Neuron (in vitro differentiated cells): ENCODE measurements around the gene GJB3.
"Not testable (repeated sequence)": the region's sequence is repeated elsewhere in the genome, so short reads cannot be mapped to it uniquely, and the experiment has no call there.

ENCODE experiments used
- H2AFZ ChIP-seq: one replicate; pipeline ENCODE4 v1.6.1; 2013; ENCODE audit warnings: low read depth, mild to moderate bottlenecking, inconsistent platforms, low read length, moderate library complexity
- H3K27me3 ChIP-seq: one replicate; pipeline ENCODE4 v1.6.1; 2013; ENCODE audit warnings: low read length; ENCODE audit not compliant: insufficient read depth
- H3K36me3 ChIP-seq: one replicate; pipeline ENCODE4 v1.6.1; 2013; ENCODE audit warnings: low read length; ENCODE audit not compliant: insufficient read depth
- H3K4me1 ChIP-seq: one replicate; pipeline ENCODE4 v1.6.1; 2013; ENCODE audit warnings: low read length; ENCODE audit not compliant: insufficient read depth
- H3K4me3 ChIP-seq: 2 replicates; pipeline ENCODE4 v1.5.1; 2013; ENCODE audit warnings: mild to moderate bottlenecking, low read length, moderate library complexity
- H3K9me3 ChIP-seq: one replicate; pipeline ENCODE4 v1.6.1; 2013; ENCODE audit warnings: low read length

GJB3 gene

DNA sequence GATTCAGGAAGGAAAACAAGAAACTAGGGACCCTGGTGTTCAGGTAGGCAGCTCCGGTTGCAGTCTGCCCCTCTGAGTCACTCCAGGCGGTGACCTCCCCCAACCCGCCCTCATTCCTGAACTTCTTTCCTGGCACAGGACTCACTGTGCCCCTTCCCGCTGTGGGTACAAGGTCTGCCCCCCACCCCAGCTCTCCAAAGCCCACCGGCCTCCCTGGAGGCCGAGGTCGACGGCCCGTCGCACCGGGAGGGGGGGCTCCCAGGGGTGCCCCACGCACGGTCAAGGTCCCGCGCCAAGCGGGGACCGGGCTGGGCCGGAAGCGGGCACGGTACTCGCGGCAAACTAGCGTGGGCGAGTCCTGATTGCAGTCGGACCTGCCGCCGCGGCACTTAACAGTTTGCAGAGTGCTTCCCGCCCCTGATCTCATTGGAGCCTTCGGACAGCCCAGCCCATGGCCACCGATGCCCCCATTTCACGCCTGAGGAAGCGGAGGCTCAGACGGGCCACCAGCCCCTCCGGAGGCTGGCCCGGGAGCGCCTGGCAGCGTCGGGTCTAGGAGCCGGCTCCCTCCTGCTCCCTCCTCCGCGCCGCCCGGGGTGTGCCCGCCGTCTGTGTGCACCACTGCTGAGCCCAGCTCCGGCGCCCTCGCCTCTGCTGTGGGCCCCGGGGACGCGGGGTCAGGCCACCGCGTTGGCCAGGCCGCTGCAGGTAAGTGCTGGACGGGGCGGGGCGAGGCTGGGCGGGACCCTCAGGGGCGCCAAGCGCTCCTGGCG, at the start of gene GJB3:
Gene GJB3 (plus strand): TSS at position 144 of the 773 bp plus-strand sequence. CDS start 3,549 bp downstream, outside the sequence.
- peaks cover 52% of the 10 kb centered on the region for H3K27me3 ChIP-seq

DNA sequence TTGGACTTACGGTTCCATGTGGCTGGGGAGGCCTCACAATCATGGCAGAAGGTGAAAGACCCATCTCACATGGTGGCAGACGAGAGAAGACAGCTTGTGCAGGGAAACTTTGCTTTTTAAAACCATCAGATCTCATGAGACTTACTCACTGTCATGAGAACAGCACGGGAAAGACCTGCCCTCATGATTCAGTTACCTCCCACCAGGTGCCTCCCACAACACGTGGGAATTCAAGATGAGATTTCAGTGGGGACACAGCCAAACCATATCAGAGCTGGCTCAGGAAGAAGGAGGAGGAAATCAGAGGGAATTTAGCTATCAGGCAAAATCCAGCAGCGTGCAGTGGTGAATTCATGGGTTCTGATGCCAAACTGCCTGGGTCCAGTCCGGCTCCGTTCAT, 48.2 kb upstream of the GJB3 start:
- H3K4me1 ChIP-seq, H2AFZ ChIP-seq, H3K4me3 ChIP-seq, H3K36me3 ChIP-seq, H3K9me3 ChIP-seq, H3K27me3 ChIP-seq: not testable (repeated sequence)

More for the DNA sequence above, at the start of gene GJB3:
- Histone ChIP-seq H3K36me3 (no peaks in the 10 kb centered on the region), H3K4me1 (no peaks in the 10 kb centered on the region), H3K9me3 (no peaks in the 10 kb centered on the region), H2AFZ (no peak within 1 kb of the TSS), H3K4me3 (no peak within 1 kb of the TSS)

DNA sequence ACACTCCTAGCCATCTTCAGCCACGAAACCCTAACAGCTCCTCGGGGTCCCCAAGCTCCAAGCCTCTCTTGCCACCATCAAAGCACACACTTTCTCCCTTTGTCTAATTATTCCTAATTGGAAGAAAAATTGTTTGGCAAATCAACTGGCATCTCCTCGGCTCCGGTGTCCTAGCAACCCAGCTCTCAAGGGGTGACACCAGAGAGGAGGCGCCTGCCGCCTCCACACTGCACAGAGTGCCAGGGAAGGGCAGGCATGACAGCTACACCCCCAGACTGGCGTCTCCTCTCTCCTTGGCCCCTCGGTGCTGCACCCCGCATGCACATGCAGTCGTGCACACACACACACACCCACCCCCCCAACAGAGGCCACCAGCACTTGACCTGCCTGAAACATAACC, 44.3 kb upstream of the GJB3 start:
- Histone ChIP-seq H3K36me3 (no peaks in the 10 kb centered on the region), H2AFZ (no peak overlapping the region), H3K27me3 (peaks cover 2% of the 10 kb centered on the region), H3K9me3 (no peaks in the 10 kb centered on the region), H3K4me1 (no peaks in the 10 kb centered on the region), H3K4me3 (no peak overlapping the region)

DNA sequence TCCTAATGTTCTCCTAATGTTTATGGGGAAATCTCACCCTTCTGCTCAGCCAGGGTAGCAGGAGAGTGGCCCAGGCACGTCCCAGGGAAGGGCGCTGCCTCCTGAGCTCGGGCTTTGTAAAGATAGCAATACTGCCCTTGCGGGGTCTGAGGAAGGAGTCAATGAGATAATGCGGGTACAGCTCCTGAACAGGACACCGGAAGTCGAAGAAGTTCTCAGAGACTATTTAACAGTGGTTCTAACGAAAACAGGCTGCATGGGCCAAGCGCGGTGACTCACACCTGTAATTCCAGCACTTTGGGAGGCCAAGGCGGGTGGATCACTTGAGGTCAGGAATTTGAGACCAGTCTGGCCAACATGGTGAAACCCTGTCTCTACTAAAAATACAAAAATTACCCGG, 43.8 kb upstream of the GJB3 start:
- not testable (repeated sequence) for H2AFZ ChIP-seq, H3K36me3 ChIP-seq, H3K4me1 ChIP-seq, H3K9me3 ChIP-seq, H3K4me3 ChIP-seq, H3K27me3 ChIP-seq

DNA sequence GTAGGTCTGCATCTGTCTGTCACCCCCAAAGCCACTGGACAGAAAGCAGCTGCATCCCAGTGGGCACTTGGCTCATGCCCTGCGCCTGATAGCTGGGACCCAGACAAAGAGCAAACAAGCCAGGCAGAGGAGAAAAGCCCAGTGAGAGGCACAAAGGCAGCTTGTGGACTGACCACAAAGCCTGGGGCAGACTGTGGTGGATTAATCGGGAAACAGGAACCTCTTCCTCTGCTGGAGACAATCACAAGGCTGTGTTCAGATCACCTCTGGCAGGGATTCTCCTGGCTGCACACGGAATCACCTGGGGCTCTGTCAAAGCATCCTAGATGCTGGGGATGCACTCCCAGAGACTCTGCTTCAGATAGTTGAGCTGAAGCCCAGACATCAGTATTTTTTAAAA, 41.4 kb upstream of the GJB3 start:
- Histone ChIP-seq H2AFZ (no peak overlapping the region), H3K9me3 (no peaks in the 10 kb centered on the region), H3K36me3 (no peaks in the 10 kb centered on the region), H3K27me3 (peaks cover 7% of the 10 kb centered on the region), H3K4me1 (no peaks in the 10 kb centered on the region), H3K4me3 (no peak overlapping the region)

DNA sequence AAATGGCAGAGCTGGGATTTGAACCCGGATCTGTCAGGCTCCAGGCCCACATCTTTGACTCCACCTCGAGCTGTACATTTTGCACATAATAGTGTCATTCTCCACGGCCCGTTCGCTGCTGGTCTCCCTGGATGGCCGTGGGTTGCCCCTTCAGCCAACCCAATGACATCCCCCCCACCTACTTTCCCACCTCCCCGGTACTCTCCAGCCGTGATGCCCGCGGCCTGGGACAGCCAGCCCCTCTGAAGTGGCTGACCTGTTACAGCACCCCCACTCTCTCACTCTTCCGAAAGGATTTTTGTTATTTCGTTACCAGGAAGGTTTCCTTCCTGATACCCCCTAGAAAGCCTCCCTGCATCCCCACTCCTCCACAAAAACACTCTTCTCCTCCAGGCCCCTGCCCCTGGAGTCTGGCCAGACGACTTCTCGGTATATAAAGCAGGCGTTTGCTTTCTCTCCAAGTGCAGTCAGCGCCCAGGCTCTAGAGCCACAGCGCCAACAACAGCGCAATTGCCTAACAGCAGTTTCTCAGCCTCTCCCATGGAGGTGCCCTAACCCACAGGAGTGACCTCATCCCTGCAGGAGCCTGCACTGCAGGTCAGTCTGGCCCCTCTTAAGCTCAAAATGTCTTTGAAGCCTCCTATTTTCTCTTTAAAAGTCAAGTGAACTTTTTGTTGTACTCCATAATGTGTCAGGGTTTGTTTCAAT, 40.7 kb upstream of the GJB3 start:
- Histone ChIP-seq H3K9me3 (no peaks in the 10 kb centered on the region), H3K36me3 (no peaks in the 10 kb centered on the region), H3K4me3 (no peak overlapping the region), H3K27me3 (peaks cover 14% of the 10 kb centered on the region), H2AFZ (no peak overlapping the region), H3K4me1 (no peaks in the 10 kb centered on the region)

DNA sequence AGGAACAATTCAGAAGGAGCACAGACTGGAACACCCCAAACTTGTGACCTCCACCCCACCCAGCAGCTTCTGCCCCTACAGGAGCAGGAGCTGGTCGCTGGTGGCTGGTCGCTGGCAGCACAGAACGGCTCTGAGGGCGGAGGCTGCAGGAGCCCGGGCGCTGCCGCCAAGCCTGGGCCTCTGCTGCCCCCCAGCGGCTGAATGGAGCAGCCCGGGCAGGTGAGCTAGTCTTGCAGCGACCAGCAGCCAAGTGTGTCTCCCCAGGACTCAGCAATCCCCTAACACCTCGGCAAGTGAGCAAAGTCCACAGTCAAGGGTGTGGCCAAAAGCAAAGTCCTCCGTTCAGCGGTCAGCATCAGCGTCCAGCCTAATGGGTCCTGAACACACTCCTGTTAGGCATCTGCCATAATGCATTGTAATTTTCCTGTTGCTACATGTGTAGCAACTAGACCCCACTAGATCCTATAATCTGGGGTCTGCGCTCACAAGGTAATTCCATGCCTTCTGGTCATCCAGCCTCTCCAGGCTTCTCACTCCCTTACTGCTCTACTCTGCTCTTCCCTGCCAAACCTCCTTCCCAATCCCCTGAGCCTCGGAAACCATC, 38.2 kb upstream of the GJB3 start:
- Histone ChIP-seq H3K4me1 (no peaks in the 10 kb centered on the region), H3K36me3 (no peaks in the 10 kb centered on the region), H3K9me3 (no peaks in the 10 kb centered on the region), H3K4me3 (no peak overlapping the region), H2AFZ (no peak overlapping the region), H3K27me3 (peaks cover 15% of the 10 kb centered on the region)

DNA sequence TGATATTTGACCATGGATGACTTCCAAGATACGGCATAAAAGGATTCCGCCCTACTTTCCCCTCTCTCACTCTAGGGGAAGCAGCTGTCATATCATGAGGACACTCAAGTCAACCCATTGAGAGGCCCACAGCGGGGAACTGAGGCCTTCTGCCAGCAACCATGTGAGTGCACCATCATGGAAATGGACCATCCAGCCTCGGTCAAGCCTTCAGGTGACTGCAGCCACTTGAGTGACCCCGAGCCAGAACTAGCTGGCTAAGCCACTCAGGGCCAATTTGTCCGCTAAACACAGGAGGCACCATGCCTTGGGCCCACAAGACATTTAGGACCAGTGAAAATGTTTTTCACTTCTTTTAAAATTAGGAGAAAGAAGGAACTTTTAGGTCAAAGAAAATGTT, 37.2 kb upstream of the GJB3 start:
- no peaks in the 10 kb centered on the region for H3K36me3 ChIP-seq
- peaks cover 16% of the 10 kb centered on the region for H3K27me3 ChIP-seq

DNA sequence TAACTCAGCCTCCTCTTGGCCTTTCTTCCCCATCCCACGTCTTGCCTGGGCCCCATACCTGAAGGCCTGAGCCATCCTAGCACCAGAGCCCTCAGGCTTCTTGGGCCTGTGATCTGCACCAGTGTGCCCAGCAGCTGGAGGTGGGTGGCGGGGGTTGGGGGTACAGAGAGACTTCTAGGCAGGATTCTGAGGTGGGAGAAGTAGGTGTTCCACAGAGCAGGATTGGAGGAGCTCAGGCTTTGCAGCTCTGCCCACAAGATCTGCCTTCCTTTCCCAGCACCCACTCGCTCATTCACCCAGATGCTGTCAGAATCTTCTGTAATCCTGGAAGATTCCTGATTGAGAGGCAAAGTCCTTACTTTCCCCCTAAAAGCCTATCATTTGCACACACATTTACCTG, 36.2 kb upstream of the GJB3 start:
- H3K27me3 ChIP-seq = peaks cover 19% of the 10 kb centered on the region
- H3K4me3 ChIP-seq = no peak overlapping the region

More for the DNA sequence above, 37.2 kb upstream of the GJB3 start:
- Histone ChIP-seq H2AFZ (no peak overlapping the region), H3K4me1 (no peaks in the 10 kb centered on the region), H3K4me3 (no peak overlapping the region), H3K9me3 (no peaks in the 10 kb centered on the region)

DNA sequence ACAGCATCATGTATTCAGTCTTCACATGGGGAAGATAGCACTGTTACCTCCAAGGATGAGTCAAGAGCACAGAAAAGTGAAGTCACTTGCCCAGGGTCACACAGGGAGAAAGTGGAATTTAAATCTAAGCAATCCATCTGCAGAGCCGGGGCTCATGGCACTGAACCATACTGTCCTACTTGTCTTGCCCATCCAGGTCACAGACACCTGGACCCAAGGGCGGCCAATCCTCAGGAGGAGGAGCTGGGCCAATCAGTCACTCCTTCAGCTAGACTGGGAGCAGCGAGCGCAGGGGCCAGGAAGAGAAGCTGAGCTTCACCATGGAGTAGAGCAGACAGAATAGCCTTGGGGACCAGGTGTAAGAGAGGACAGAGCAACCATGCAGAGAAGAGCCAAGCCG, 35.3 kb upstream of the GJB3 start:
- no peak overlapping the region for H2AFZ ChIP-seq
- no peaks in the 10 kb centered on the region for H3K36me3 ChIP-seq
- H3K27me3 ChIP-seq = peaks cover 17% of the 10 kb centered on the region
- no peaks in the 10 kb centered on the region for H3K4me1 ChIP-seq
- H3K4me3 ChIP-seq = no peak overlapping the region
- H3K9me3 ChIP-seq = no peaks in the 10 kb centered on the region

More for the DNA sequence above, 36.2 kb upstream of the GJB3 start:
- Histone ChIP-seq H3K36me3 (no peaks in the 10 kb centered on the region), H2AFZ (no peak overlapping the region), H3K4me1 (no peaks in the 10 kb centered on the region), H3K9me3 (no peaks in the 10 kb centered on the region)

DNA sequence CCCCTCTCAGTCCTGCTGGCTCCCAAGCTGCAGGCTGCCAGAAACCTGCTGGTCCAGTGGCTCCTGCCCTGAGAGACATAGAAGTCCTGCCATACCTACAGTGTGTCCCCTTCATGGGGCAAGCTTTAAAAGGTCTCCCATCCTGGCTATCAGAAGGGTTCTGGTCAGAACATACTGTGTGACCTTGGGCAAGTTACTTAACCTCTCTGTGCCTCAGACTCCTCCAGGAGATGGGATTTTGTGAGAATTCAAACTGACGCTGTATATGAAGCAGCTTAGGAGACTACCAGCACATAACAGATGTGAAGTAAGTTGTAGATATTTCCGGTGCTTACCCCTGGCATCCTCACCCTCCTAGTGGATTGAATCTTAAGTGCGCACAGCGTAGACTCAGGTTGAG, 34.9 kb upstream of the GJB3 start:
- Histone ChIP-seq H3K27me3 (peaks cover 20% of the 10 kb centered on the region), H3K9me3 (no peaks in the 10 kb centered on the region), H3K4me3 (no peak overlapping the region), H3K36me3 (no peaks in the 10 kb centered on the region), H2AFZ (no peak overlapping the region), H3K4me1 (no peaks in the 10 kb centered on the region)

DNA sequence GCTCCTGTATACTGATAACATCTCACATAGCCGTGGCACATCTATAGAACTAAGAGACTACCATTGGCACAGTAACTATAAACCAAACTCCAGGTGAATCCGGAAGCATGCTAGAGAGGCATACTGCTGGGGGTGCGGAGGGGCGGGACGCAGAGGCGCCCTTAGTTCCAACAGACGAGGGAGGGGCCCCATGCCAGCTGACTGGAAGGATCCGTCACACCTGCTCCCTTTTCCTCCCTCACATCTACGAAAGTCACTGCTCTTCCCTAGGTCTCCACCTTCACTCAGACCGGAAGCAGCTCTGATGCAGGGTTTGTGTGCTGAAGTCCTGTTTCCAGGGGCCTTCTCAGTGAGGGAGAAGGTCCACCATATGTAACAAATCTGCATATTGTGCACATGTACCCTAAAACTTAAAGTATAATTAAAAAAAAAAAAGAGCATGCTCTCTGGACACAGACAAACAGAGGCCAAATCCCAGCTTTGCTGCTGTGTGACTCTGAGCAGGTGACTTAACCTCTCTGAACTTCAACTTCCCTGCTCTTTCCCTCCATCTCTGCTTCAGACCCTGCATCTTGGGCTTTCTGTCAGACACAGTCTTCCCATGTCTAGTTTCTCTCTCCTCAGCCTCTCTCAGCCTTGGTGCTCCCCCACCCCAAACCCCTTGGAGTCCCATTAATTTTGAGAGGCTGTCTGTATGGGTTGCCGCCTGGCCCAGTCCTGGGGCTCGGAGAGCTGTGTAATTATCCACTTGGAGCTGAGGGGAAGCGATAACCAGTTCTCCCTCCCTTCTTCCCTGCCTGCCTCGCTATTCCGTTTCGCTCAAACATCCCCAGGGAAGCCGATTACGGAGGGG, 34.0 kb upstream of the GJB3 start:
- Histone ChIP-seq H2AFZ (no peak overlapping the region), H3K36me3 (no peaks in the 10 kb centered on the region), H3K9me3 (no peaks in the 10 kb centered on the region), H3K4me3 (no peak overlapping the region), H3K27me3 (peaks cover 20% of the 10 kb centered on the region), H3K4me1 (no peaks in the 10 kb centered on the region)

DNA sequence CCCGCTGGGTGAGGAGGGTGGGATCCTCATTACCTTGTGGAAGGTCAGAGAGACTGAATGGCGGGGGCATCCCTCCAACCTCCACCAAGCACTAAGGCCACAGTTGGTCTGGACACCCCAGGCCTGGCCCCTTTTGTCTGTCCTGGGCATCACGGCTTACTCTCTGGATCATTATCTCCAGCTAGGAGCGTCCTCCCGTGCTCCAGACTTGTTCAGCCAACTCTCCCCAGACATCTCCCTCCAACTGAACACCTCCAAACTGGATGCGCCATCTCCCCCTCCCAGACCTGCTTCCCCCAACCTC, 33.4 kb upstream of the GJB3 start:
- no peaks in the 10 kb centered on the region for H3K36me3 ChIP-seq
- H3K4me3 ChIP-seq = no peak overlapping the region
- no peaks in the 10 kb centered on the region for H3K9me3 ChIP-seq
- H2AFZ ChIP-seq = no peak overlapping the region
- no peaks in the 10 kb centered on the region for H3K4me1 ChIP-seq
- H3K27me3 ChIP-seq = peaks cover 20% of the 10 kb centered on the region
